Measurements from ENCODE around the gene CACYBP. TPM values are rescaled to one million over a fixed set of nuclear protein-coding genes. Genes with fewer than 3 reads are reported as not detected.
"Not testable (repeated sequence)": the region's sequence is repeated elsewhere in the genome, so short reads cannot be mapped to it uniquely, and the experiment has no call there.

The CACYBP gene
- total RNA-seq, 2 experiments from 2014 or later, result 343 to 473 TPM

DNA sequence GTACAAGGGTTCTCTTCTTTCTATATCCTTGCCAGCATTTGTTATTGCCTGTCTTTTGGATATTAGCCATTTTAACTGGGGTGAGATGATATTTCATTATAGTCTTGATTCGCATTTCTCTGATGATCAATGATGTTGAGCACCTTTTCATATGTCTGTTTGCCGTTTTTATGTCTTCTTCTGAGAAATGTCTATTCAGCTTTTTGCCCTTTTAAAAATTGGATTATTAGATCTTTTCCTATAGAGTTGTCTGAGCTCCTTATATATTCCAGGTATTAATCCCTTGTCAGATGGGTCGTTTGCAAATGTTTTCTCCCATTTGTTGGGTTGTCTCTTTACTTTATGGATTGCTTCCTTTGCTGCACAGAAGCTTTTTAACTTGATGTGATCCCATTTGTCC lies 42.9 kb downstream of the CACYBP start:
- no TSS peak for BruUV-seq (replicated peaks)
- H3K4me3 ChIP-seq (ENCODE audit: low read depth, low read length, poor library complexity, severe bottlenecking), result no peak overlapping the region
- no peak overlapping the region for H3K27ac ChIP-seq (ENCODE audit: low read depth, low read length, poor library complexity, severe bottlenecking)
- no peak overlapping the region for H3K4me2 ChIP-seq (ENCODE audit: low read length)
- TF ChIP-seq EZH2phosphoT487 (IDR thresholded peaks at IDR 0.05; ENCODE audit: borderline replicate concordance, low read depth, low read length), result no peak
- TF ChIP-seq, protein P1, sequence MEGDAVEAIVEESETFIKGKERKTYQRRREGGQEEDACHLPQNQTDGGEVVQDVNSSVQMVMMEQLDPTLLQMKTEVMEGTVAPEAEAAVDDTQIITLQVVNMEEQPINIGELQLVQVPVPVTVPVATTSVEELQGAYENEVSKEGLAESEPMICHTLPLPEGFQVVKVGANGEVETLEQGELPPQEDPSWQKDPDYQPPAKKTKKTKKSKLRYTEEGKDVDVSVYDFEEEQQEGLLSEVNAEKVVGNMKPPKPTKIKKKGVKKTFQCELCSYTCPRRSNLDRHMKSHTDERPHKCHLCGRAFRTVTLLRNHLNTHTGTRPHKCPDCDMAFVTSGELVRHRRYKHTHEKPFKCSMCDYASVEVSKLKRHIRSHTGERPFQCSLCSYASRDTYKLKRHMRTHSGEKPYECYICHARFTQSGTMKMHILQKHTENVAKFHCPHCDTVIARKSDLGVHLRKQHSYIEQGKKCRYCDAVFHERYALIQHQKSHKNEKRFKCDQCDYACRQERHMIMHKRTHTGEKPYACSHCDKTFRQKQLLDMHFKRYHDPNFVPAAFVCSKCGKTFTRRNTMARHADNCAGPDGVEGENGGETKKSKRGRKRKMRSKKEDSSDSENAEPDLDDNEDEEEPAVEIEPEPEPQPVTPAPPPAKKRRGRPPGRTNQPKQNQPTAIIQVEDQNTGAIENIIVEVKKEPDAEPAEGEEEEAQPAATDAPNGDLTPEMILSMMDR (conservative IDR thresholded peaks at IDR 0.05; ENCODE audit: low read length), result no peak
- intact Hi-C loops (cut with micrococcal nuclease; ENCODE audit: unreplicated experiment), result no loop called here
- ChIA-PET POLR2A (no interaction called here), CTCF (ENCODE audit: unreplicated experiment) (no interaction called here)
- no peaks in the 10 kb centered on the region for H3K79me2 ChIP-seq (ENCODE audit: insufficient read depth, low read depth, low read length)
- no peaks in the 10 kb centered on the region for H4K20me1 ChIP-seq (ENCODE audit: insufficient read depth, low read length)
- no peaks in the 10 kb centered on the region for H3K9me2 ChIP-seq (ENCODE audit: insufficient read depth, low read length)
- H3K36me3 ChIP-seq (ENCODE audit: insufficient read depth, low read length), result no peaks in the 10 kb centered on the region
- no peaks in the 10 kb centered on the region for H3K4me1 ChIP-seq (ENCODE audit: insufficient read depth, low read length, poor library complexity, severe bottlenecking)
- H3K9me3 ChIP-seq (ENCODE audit: low read length), result no peaks in the 10 kb centered on the region
- H2AFZ ChIP-seq (ENCODE audit: low read length), result no peak overlapping the region
- DNase-seq (ENCODE audit: low spot score), result no peak

DNA sequence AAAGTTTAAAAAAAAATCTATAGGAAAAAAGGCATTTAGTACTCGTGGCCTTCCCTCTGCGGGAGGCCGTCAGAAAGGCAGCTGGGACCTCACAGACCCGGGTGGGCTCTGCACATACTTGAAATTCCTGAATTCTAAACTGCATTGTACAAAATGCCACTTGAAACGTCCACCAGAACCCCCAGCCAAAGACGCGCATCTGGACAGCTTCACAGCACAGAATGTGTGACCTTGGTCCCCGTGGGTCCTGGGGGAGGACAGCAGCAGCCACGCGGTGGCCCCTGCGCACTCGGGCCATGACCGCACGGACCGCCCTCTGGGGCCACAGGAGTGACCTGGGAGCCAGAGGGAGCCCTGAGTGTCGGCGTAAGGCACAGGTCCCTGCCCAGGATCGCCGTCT lies 44.1 kb downstream of the CACYBP start:
- no peaks in the 10 kb centered on the region for H3K36me3 ChIP-seq (ENCODE audit: insufficient read depth, low read length)
- H3K4me3 ChIP-seq (ENCODE audit: low read depth, low read length, poor library complexity, severe bottlenecking), result no peak overlapping the region
- TF ChIP-seq, protein P1 (conservative IDR thresholded peaks at IDR 0.05; ENCODE audit: low read length), result no peak
- TF ChIP-seq EZH2phosphoT487 (IDR thresholded peaks at IDR 0.05; ENCODE audit: borderline replicate concordance, low read depth, low read length), result no peak
- H4K20me1 ChIP-seq (ENCODE audit: insufficient read depth, low read length), result no peaks in the 10 kb centered on the region
- no peaks in the 10 kb centered on the region for H3K9me3 ChIP-seq (ENCODE audit: low read length)
- no peaks in the 10 kb centered on the region for H3K79me2 ChIP-seq (ENCODE audit: insufficient read depth, low read depth, low read length)
- intact Hi-C loops (cut with micrococcal nuclease; ENCODE audit: unreplicated experiment), result no loop called here
- no peak overlapping the region for H3K4me2 ChIP-seq (ENCODE audit: low read length)
- no peak overlapping the region for H2AFZ ChIP-seq (ENCODE audit: low read length)
- H3K4me1 ChIP-seq (ENCODE audit: insufficient read depth, low read length, poor library complexity, severe bottlenecking), result no peaks in the 10 kb centered on the region
- BruUV-seq (replicated peaks), result no TSS peak
- ChIA-PET POLR2A (no interaction called here), CTCF (ENCODE audit: unreplicated experiment) (no interaction called here)
- H3K27ac ChIP-seq (ENCODE audit: low read depth, low read length, poor library complexity, severe bottlenecking), result no peak overlapping the region
- DNase-seq (ENCODE audit: low spot score), result no peak
- H3K9me2 ChIP-seq (ENCODE audit: insufficient read depth, low read length), result no peaks in the 10 kb centered on the region

DNA sequence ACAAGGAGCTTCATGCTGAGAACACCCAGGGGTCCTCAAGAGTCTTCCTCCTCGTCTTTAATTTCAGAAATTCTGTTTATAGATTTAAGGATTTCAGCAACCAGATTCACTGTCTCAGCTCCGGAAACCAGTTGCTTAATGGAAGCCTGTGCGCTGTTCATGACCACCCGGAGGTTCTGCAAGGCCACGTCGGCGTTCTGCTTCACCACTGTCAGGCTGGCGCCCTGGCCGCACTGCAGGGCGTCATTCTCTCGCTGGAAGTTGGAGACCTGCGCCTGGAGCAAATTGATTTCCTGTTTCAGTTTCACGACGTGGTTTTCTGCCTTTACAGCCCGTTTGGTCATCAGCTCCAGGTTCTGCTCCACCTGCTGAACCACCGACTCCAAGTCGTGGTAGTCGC lies 44.8 kb downstream of the CACYBP start:
- H3K9me2 ChIP-seq (ENCODE audit: insufficient read depth, low read length); intact Hi-C loops (cut with micrococcal nuclease; ENCODE audit: unreplicated experiment); H4K20me1 ChIP-seq (ENCODE audit: insufficient read depth, low read length); H3K36me3 ChIP-seq (ENCODE audit: insufficient read depth, low read length); H3K4me1 ChIP-seq (ENCODE audit: insufficient read depth, low read length, poor library complexity, severe bottlenecking); H3K9me3 ChIP-seq (ENCODE audit: low read length); H3K4me2 ChIP-seq (ENCODE audit: low read length); CTCF ChIA-PET (ENCODE audit: unreplicated experiment); BruUV-seq (replicated peaks); POLR2A ChIA-PET; H2AFZ ChIP-seq (ENCODE audit: low read length); H3K79me2 ChIP-seq (ENCODE audit: insufficient read depth, low read depth, low read length); H3K27ac ChIP-seq (ENCODE audit: low read depth, low read length, poor library complexity, severe bottlenecking); H3K4me3 ChIP-seq (ENCODE audit: low read depth, low read length, poor library complexity, severe bottlenecking); DNase-seq (ENCODE audit: low spot score): not testable (repeated sequence)

Data from OCI-LY7 (cell line).